Measurements from ENCODE around the gene USP30. TPM values are rescaled to one million over a fixed set of nuclear protein-coding genes. Genes with fewer than 3 reads are reported as not detected.
"Not testable (repeated sequence)": the region's sequence is repeated elsewhere in the genome, so short reads cannot be mapped to it uniquely, and the experiment has no call there.

Gene USP30
- total and polyA plus RNA-seq, 4 donors = 6.5 to 17.9 (median 8.0) TPM

GRCh38 chr12:109020796-109021380 lies 31.5 kb upstream of the USP30 start, which contains the start of gene SVOP:
Gene SVOP (minus strand): TSS chr12:109021068. CDS start chr12:109020868, 200 bp downstream.
- no peaks in the 10 kb centered on the region for H3K36me3 ChIP-seq (ENCODE audit: control insufficient read depth in 4 of 4, insufficient read depth in 4 of 4, low read length in 4 of 4)
- peaks cover 0 to 4% (median 0%) of the 10 kb centered on the region in 5 donors for H3K4me1 ChIP-seq (ENCODE audit: control insufficient read depth in 5 of 5, insufficient read depth in 5 of 5, low read length in 5 of 5)
- no peaks in the 10 kb centered on the region for H3K27me3 ChIP-seq (ENCODE audit: control insufficient read depth in 3 of 3, insufficient read depth in 3 of 3, low read length in 2 of 3)
- ATAC-seq (ENCODE audit: insufficient read depth, low FRiP score) (peak; percentile 79), DNase-seq (peak; percentile 92 to 94 (median 94))
- TF ChIP-seq CTCF (IDR thresholded peaks at IDR 0.05; ENCODE audit: control extremely low read depth, extremely low read depth) = no peak
- H3K9me3 ChIP-seq (ENCODE audit: control insufficient read depth in 4 of 4, insufficient read depth in 3 of 4, low read length in 3 of 4) = peaks cover 0 to 2% (median 0%) of the 10 kb centered on the region in 4 donors
- WGBS, 2 donors = 7 to 8% methylated on average over 30 of the region's 30 CpGs
- no peak within 1 kb of the TSS for H3K27ac ChIP-seq (ENCODE audit: low read depth in 1 of 2, low read length in 1 of 2)
- H3K9ac ChIP-seq (ENCODE audit: insufficient read depth in 1 of 2, low read length in 2 of 2) = no peak within 1 kb of the TSS
- H3K4me3 ChIP-seq = no peak within 1 kb of the TSS

- Histone ChIP-seq H3K27ac (ENCODE audit: low read depth in 1 of 2, low read length in 1 of 2) (no peak overlapping the region), H3K9ac (ENCODE audit: insufficient read depth in 1 of 2, low read length in 2 of 2) (no peak overlapping the region), H3K27me3 (ENCODE audit: control insufficient read depth in 3 of 3, insufficient read depth in 3 of 3, low read length in 2 of 3) (no peaks in the 10 kb centered on the region), H3K36me3 (ENCODE audit: control insufficient read depth in 4 of 4, insufficient read depth in 4 of 4, low read length in 4 of 4) (no peaks in the 10 kb centered on the region), H3K4me3 (no peak overlapping the region), H3K4me1 (ENCODE audit: control insufficient read depth in 5 of 5, insufficient read depth in 5 of 5, low read length in 5 of 5) (no peaks in the 10 kb centered on the region), H3K9me3 (ENCODE audit: control insufficient read depth in 4 of 4, insufficient read depth in 3 of 4, low read length in 3 of 4) (peaks cover 0 to 2% (median 0%) of the 10 kb centered on the region in 4 donors)
- DNase-seq (peak in 2 of 3 donors; percentile 25 to 42), ATAC-seq (ENCODE audit: insufficient read depth, low FRiP score) (no peak)
- WGBS, 2 donors = 24 to 30% methylated on average over 1 of the region's 1 CpG
- no peak for TF ChIP-seq CTCF (IDR thresholded peaks at IDR 0.05; ENCODE audit: control extremely low read depth, extremely low read depth)
Observed at GRCh38 chr12:109027767-109028166, 24.6 kb upstream of the USP30 start.

- not testable (repeated sequence) for ATAC-seq (ENCODE audit: insufficient read depth, low FRiP score); DNase-seq; H3K27ac ChIP-seq (ENCODE audit: low read depth in 1 of 2, low read length in 1 of 2); H3K36me3 ChIP-seq (ENCODE audit: control insufficient read depth in 4 of 4, insufficient read depth in 4 of 4, low read length in 4 of 4); H3K27me3 ChIP-seq (ENCODE audit: control insufficient read depth in 3 of 3, insufficient read depth in 3 of 3, low read length in 2 of 3); H3K4me3 ChIP-seq; H3K9me3 ChIP-seq (ENCODE audit: control insufficient read depth in 4 of 4, insufficient read depth in 3 of 4, low read length in 3 of 4); H3K4me1 ChIP-seq (ENCODE audit: control insufficient read depth in 5 of 5, insufficient read depth in 5 of 5, low read length in 5 of 5); H3K9ac ChIP-seq (ENCODE audit: insufficient read depth in 1 of 2, low read length in 2 of 2)
- 50 to 56% methylated on average over 3 of the region's 3 CpGs for WGBS, 2 donors
Observed at GRCh38 chr12:109028624-109029023, 23.8 kb upstream of the USP30 start.

- no peak for TF ChIP-seq CTCF (IDR thresholded peaks at IDR 0.05; ENCODE audit: control extremely low read depth, extremely low read depth)
- no peaks in the 10 kb centered on the region for H3K9me3 ChIP-seq (ENCODE audit: control insufficient read depth in 4 of 4, insufficient read depth in 3 of 4, low read length in 3 of 4)
- H3K9ac ChIP-seq (ENCODE audit: insufficient read depth in 1 of 2, low read length in 2 of 2) = no peak overlapping the region
- no peak overlapping the region for H3K27ac ChIP-seq (ENCODE audit: low read depth in 1 of 2, low read length in 1 of 2)
- no peaks in the 10 kb centered on the region for H3K4me1 ChIP-seq (ENCODE audit: control insufficient read depth in 5 of 5, insufficient read depth in 5 of 5, low read length in 5 of 5)
- no peaks in the 10 kb centered on the region for H3K36me3 ChIP-seq (ENCODE audit: control insufficient read depth in 4 of 4, insufficient read depth in 4 of 4, low read length in 4 of 4)
- no peak for ATAC-seq (ENCODE audit: insufficient read depth, low FRiP score)
- 55 to 77% methylated on average over 2 of the region's 2 CpGs for WGBS, 2 donors
- no peak for DNase-seq
- H3K4me3 ChIP-seq = no peak overlapping the region
- no peaks in the 10 kb centered on the region for H3K27me3 ChIP-seq (ENCODE audit: control insufficient read depth in 3 of 3, insufficient read depth in 3 of 3, low read length in 2 of 3)
Observed at GRCh38 chr12:109029411-109029810, 23.0 kb upstream of the USP30 start.
